Endothelial cell (in vitro differentiated cells): ENCODE results near the gene CEP70. TPM values are rescaled to one million over a fixed set of nuclear protein-coding genes. Genes with fewer than 3 reads are reported as not detected.

Source experiments
- DNase-seq: peaks from one replicate; pipeline ENCODE4 v3.0.0; 2021; ENCODE audit warnings: low spot score
- H3K27ac Mint-ChIP-seq: one replicate; pipeline ENCODE4 v1.8.0; 2021; ENCODE audit warnings: mixed read lengths, inconsistent platforms; ENCODE audit not compliant: unreplicated experiment
- H3K27me3 Mint-ChIP-seq: one replicate; pipeline ENCODE4 v1.8.0; 2021; ENCODE audit warnings: mild to moderate bottlenecking, moderate library complexity, mixed read lengths, inconsistent platforms; ENCODE audit not compliant: unreplicated experiment
- H3K36me3 Mint-ChIP-seq: one replicate; pipeline ENCODE4 v1.8.0; 2021; ENCODE audit warnings: mild to moderate bottlenecking, low read depth, mixed read lengths, inconsistent platforms; ENCODE audit not compliant: unreplicated experiment
- H3K4me1 Mint-ChIP-seq: one replicate; pipeline ENCODE4 v1.8.0; 2021; ENCODE audit warnings: mild to moderate bottlenecking, mixed read lengths, inconsistent platforms; ENCODE audit not compliant: unreplicated experiment
- H3K4me3 Mint-ChIP-seq: one replicate; pipeline ENCODE4 v1.8.0; 2021; ENCODE audit warnings: mild to moderate bottlenecking, mixed read lengths, inconsistent platforms; ENCODE audit not compliant: unreplicated experiment
- H3K9me3 Mint-ChIP-seq: one replicate; pipeline ENCODE4 v1.8.0; 2021; ENCODE audit warnings: mixed read lengths, inconsistent platforms; ENCODE audit not compliant: unreplicated experiment
- total RNA-seq: library from RNA; stranded (reverse); fragmentation: NEBNext Ultra II Directional; extraction: Animal tissue kit (Norgen Biotek cat#: 25700); gene quantifications from one replicate; pipeline ENCODE4 v1.2.1, GENCODE V29; 2021; ENCODE audit not compliant: unreplicated experiment
- TF ChIP-seq, protein P1 (sequence below): fragments of 200-600 bp; sonication (generic); IDR thresholded peaks from one replicate; pipeline ENCODE4 v1.5.0; 2021; ENCODE audit warnings: antibody characterized with exemption; ENCODE audit not compliant: unreplicated experiment

The CEP70 gene
- total RNA-seq, 1 donor from 2014 or later: 12.3 TPM

GRCh38 chr3:138450181-138450580 lies 143.9 kb downstream of the CEP70 start:
- Mint-ChIP-seq H3K27me3 (peaks cover 12% of the 10 kb centered on the region), H3K27ac (no peak overlapping the region), H3K4me1 (no peaks in the 10 kb centered on the region), H3K9me3 (no peaks in the 10 kb centered on the region), H3K4me3 (no peak overlapping the region), H3K36me3 (no peaks in the 10 kb centered on the region)
- TF ChIP-seq, protein P1, sequence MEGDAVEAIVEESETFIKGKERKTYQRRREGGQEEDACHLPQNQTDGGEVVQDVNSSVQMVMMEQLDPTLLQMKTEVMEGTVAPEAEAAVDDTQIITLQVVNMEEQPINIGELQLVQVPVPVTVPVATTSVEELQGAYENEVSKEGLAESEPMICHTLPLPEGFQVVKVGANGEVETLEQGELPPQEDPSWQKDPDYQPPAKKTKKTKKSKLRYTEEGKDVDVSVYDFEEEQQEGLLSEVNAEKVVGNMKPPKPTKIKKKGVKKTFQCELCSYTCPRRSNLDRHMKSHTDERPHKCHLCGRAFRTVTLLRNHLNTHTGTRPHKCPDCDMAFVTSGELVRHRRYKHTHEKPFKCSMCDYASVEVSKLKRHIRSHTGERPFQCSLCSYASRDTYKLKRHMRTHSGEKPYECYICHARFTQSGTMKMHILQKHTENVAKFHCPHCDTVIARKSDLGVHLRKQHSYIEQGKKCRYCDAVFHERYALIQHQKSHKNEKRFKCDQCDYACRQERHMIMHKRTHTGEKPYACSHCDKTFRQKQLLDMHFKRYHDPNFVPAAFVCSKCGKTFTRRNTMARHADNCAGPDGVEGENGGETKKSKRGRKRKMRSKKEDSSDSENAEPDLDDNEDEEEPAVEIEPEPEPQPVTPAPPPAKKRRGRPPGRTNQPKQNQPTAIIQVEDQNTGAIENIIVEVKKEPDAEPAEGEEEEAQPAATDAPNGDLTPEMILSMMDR: no peak
- no peak for DNase-seq

- TF ChIP-seq, protein P1: no peak
- DNase-seq: no peak
- Mint-ChIP-seq H3K36me3 (no peaks in the 10 kb centered on the region), H3K4me1 (no peaks in the 10 kb centered on the region), H3K9me3 (no peaks in the 10 kb centered on the region), H3K27me3 (peaks cover 12% of the 10 kb centered on the region), H3K27ac (no peak overlapping the region), H3K4me3 (no peak overlapping the region)
These were observed 144.6 kb downstream of the CEP70 start for GRCh38 chr3:138449490-138449889.

DNA sequence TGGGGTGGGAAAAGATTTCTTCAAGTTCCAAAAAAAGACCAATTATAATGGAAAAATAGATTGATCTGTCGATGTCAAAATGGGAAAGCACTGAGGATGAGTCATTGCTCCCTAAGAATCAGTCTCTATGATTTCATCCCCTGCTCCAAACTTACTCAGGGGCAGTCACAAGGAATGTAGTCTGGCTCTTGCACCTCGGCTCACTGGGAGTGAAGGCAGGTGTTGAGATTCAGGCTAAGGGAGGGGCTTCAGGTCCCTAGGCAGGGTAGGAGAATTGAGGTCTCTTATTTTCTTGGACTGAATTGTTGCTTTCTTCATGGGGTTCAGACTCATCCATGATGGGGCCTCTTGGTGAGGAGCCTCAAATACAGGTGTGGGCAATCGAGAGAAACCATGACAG lies 145.4 kb downstream of the CEP70 start:
- no peak for DNase-seq
- Mint-ChIP-seq H3K9me3 (no peaks in the 10 kb centered on the region), H3K4me3 (no peak overlapping the region), H3K36me3 (no peaks in the 10 kb centered on the region), H3K4me1 (no peaks in the 10 kb centered on the region), H3K27me3 (peaks cover 10% of the 10 kb centered on the region), H3K27ac (no peak overlapping the region)
- TF ChIP-seq, protein P1: no peak

DNA sequence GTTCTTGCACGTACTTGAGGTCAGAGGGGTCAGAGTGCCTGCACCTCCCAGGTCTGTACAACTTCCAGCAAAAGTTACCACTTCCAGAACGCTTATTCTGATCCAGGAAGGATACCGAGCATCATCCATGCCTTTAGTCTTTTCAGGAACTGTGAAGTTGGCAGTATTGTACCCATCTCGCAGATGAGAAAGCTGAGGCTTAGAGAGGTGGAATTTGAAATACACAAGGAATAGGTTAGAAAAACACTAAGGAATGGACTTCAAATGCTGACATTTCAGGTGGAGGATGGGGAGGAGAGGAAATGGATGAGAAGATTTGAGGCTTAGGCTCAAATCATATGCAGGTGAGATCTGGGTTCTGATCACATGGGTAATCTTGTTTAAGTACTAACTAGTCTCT lies 148.4 kb downstream of the CEP70 start:
- no peak for DNase-seq
- TF ChIP-seq, protein P1: no peak
- peaks cover 10% of the 10 kb centered on the region for H3K27me3 Mint-ChIP-seq
- H3K36me3 Mint-ChIP-seq: no peaks in the 10 kb centered on the region
- no peak overlapping the region for H3K4me3 Mint-ChIP-seq
- peaks cover 8% of the 10 kb centered on the region for H3K4me1 Mint-ChIP-seq
- H3K27ac Mint-ChIP-seq: no peak overlapping the region
- no peaks in the 10 kb centered on the region for H3K9me3 Mint-ChIP-seq

DNA sequence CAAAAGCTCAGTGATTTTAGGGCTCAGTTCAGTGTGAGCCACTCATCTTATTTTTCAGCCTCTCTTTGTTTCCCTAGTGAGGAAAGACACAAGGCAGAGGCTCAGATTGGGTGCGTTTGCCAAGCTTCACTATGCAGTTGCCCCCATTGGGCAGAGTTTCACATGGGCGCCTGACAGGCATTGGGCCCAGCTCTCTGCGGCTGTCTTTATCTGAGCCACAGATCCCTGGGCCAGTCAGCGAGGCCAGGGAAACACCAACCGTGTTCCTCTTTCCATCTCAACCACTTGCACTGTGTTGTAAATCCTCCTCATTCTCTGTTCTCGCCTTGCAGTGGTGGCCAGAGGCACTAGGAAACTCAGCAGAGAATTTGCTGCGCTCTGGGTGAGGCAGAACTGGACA lies 148.8 kb downstream of the CEP70 start:
- Mint-ChIP-seq H3K27me3 (peaks cover 7% of the 10 kb centered on the region), H3K4me1 (peaks cover 8% of the 10 kb centered on the region), H3K4me3 (no peak overlapping the region), H3K9me3 (no peaks in the 10 kb centered on the region), H3K27ac (no peak overlapping the region), H3K36me3 (no peaks in the 10 kb centered on the region)
- no peak for DNase-seq
- TF ChIP-seq, protein P1: no peak

Other genes with a start within 250 kb of the CEP70 start
- 5.9 TPM for gene MRAS, start 245.7 kb downstream of the CEP70 start, total RNA-seq
- not detected for gene ESYT3, start 159.6 kb downstream of the CEP70 start, total RNA-seq
- gene FAIM, start 14.5 kb upstream of the CEP70 start, total RNA-seq: 5.5 TPM
- 14.2 TPM for gene PIK3CB, start 240.7 kb upstream of the CEP70 start, total RNA-seq